Keratinocyte (primary cell): Measurements from ENCODE around the gene ERFL.

Source experiments
- EZH2 ChIP-seq: IDR thresholded peaks from one replicate; pipeline ENCODE4 v1.6.1; 2012; ENCODE audit warnings: inconsistent platforms, mild to moderate bottlenecking, low read length, moderate library complexity
- TF ChIP-seq, protein P1 (sequence below), 3 experiments: IDR thresholded peaks in 1 of 3; conservative IDR thresholded peaks in 1 of 3; optimal IDR thresholded peaks in 1 of 3; 2 replicates in 2 of 3; 3 replicates in 1 of 3; pipeline versions ENCODE3 to v1.5.1; 2011; ENCODE audit warnings: low read length in 3 of 3, mild to moderate bottlenecking in 3 of 3, moderate library complexity in 2 of 3, control low read depth in 1 of 3, inconsistent platforms in 1 of 3; ENCODE audit not compliant: insufficient read depth in 2 of 3; ENCODE audit errors: extremely low read depth in 1 of 3

DNA sequence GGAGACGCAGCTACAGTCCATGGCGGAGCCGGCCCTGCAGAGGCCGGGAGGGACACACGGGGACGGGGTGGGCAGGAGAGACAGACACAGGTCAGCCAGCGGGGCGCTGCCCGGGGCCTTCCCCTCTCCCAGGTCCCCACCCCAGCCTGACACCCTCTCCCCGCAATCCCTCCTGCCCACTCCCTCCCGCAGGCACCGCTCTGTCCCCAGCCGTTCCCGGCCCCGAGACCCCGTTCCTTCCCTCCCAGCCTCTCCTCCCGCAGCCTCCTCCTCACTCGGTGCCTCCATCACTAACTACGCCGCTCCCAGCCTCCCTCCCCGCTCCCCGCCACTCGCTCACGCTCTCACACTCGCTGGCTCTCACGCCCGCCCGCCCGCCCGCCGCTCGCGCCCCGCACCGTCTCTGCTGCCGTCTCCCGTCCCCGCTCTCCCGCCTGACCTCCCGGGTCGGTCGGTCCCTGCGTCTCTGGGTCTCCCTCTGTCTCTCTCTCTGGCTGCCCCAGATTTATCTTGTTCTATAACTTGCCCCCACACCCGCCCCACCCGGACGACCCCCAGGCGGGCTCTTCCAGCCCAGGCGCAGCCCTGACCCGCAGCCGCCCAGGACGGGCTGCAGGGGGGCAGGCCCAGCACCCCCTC, 15.2 kb downstream of the ERFL start:
- TF ChIP-seq, protein P1, sequence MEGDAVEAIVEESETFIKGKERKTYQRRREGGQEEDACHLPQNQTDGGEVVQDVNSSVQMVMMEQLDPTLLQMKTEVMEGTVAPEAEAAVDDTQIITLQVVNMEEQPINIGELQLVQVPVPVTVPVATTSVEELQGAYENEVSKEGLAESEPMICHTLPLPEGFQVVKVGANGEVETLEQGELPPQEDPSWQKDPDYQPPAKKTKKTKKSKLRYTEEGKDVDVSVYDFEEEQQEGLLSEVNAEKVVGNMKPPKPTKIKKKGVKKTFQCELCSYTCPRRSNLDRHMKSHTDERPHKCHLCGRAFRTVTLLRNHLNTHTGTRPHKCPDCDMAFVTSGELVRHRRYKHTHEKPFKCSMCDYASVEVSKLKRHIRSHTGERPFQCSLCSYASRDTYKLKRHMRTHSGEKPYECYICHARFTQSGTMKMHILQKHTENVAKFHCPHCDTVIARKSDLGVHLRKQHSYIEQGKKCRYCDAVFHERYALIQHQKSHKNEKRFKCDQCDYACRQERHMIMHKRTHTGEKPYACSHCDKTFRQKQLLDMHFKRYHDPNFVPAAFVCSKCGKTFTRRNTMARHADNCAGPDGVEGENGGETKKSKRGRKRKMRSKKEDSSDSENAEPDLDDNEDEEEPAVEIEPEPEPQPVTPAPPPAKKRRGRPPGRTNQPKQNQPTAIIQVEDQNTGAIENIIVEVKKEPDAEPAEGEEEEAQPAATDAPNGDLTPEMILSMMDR (optimal IDR thresholded peaks at IDR 0.05 in 1 of 3, IDR thresholded peaks at IDR 0.05 in 1 of 3, conservative IDR thresholded peaks at IDR 0.05 in 1 of 3; ENCODE audit: extremely low read depth in 1 of 3, insufficient read depth in 2 of 3, low read length in 3 of 3) = no peak
- TF ChIP-seq EZH2 = no peak
